Stimulated activated CD4-positive, alpha-beta T cell treated with anti-CD3 and anti-CD28 coated beads, Interleukin-4, amount 100 ng/mL, for 1 hour (primary cell): Measurements from ENCODE around the gene PSMD6.

Experiments used
- DNase-seq: peaks from one replicate; pipeline ENCODE4 v3.0.0-alpha.2; 2020

The PSMD6 gene

GRCh38 chr3:63975723-63976122 is 47.6 kb downstream of the PSMD6 start:
- DNase-seq = no peak

GRCh38 chr3:63974451-63974850 is 48.8 kb downstream of the PSMD6 start:
- DNase-seq = no peak

GRCh38 chr3:63973406-63973805 is 49.9 kb downstream of the PSMD6 start:
- DNase-seq = no peak

- DNase-seq = no peak
Measured at GRCh38 chr3:63972987-63973386, 50.3 kb downstream of the PSMD6 start.

- DNase-seq = no peak
Measured at GRCh38 chr3:63972196-63972595, 51.1 kb downstream of the PSMD6 start.

GRCh38 chr3:63970631-63971475 is 52.4 kb downstream of the PSMD6 start:
- DNase-seq = no peak

- DNase-seq = no peak
Measured at GRCh38 chr3:63969876-63970275, 53.4 kb downstream of the PSMD6 start.

- no peak for DNase-seq
Measured at GRCh38 chr3:63968612-63969350, 54.5 kb downstream of the PSMD6 start.

GRCh38 chr3:63967675-63968611 is 55.4 kb downstream of the PSMD6 start:
- DNase-seq = peak; percentile 8

- DNase-seq = no peak
Measured at GRCh38 chr3:63966871-63967270, 56.4 kb downstream of the PSMD6 start.

GRCh38 chr3:63966007-63966406 is 57.3 kb downstream of the PSMD6 start:
- DNase-seq = no peak

GRCh38 chr3:63964681-63965485 is 58.4 kb downstream of the PSMD6 start:
- DNase-seq = no peak

GRCh38 chr3:63963496-63963895 is 59.8 kb downstream of the PSMD6 start:
- DNase-seq = no peak

- DNase-seq = no peak
Measured at GRCh38 chr3:63961891-63962290, 61.4 kb downstream of the PSMD6 start.
